NCI-H1092 (cell line): ENCODE results near the gene PCYOX1L.
"Not testable (repeated sequence)": the region's sequence is repeated elsewhere in the genome, so short reads cannot be mapped to it uniquely, and the experiment has no call there.

Experiments used
- DNase-seq: peaks from one replicate; lab custom pipeline; 2025; lab: John Stamatoyannopoulos, UW

Gene PCYOX1L

DNA sequence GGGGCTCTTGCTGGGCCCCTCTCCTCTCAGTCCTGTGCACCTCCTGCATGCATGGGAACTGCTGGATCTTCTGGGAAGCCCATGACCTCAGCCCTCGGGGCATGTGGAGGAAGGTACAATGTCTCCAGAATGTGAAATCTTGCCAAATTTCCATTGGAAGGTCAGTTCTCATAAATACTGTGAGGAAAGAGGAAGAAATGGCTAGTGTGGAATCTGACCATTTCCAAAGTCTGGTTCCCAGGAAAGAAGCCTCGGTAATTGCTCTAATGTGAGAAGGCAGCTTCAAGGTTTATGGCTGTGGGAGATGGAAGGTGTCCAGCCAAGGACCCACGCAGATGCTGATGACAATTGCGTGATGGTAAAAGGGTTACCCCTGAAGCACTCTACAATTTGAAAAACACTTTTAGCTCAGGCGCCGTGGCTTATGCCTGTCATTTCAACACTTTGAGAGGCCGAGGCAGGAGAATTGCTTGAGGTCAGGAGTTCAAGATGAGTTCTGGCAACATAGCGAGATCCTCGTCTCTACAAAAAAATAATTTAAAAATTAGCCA lies 29.3 kb downstream of the PCYOX1L start:
- no peak for DNase-seq

DNA sequence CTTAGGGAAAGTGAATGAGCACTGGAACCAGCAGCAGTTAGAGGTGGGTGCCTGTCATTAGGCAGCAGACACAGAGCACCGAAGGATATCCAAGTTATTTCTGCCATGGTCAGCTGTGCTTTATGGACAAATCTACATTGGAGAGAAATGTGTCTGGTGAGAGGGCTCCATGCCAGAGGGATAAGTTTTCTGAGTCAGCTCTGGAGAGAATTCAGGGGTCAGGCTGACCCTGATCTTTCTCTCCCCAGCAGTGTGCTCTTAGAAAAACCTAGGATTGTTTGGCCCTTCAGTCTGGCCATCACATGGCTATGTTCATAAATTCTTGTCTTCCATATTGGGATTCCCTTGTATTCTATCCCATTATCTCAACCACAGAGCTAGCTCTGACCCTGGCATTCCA lies 30.1 kb downstream of the PCYOX1L start:
- no peak for DNase-seq

DNA sequence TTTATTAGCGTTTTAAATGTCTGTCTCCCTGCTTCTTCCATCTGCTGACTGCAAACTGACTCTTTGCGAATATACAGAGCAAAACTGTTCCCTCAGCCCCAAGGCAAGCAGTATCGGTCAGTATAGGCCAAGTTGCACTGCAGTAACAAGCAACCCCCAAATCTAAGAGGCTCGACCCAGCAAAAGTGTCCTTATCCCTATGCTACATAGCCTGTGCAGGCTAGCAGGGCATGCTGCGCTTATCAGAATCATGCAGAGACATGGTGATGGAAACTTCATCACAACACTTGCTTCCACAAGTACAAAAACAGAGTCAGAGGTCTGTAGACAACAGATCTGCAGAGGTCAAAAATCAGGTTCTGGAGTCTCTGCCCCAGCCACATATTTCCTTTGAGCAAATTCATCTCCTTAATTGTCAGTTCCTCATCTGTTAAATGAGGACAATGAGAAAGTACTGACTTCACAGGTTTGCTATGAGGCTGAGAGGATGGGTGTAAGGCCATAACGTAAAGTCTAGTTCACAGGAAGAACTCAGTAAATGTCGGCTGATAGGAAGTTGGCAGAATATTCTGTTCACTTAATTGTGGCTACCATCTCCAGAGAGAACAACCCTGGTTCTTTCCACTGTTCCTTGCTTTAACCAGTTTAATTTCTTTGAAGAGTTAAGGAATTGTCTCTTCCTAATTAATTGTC lies 30.8 kb downstream of the PCYOX1L start:
- DNase-seq, result no peak

DNA sequence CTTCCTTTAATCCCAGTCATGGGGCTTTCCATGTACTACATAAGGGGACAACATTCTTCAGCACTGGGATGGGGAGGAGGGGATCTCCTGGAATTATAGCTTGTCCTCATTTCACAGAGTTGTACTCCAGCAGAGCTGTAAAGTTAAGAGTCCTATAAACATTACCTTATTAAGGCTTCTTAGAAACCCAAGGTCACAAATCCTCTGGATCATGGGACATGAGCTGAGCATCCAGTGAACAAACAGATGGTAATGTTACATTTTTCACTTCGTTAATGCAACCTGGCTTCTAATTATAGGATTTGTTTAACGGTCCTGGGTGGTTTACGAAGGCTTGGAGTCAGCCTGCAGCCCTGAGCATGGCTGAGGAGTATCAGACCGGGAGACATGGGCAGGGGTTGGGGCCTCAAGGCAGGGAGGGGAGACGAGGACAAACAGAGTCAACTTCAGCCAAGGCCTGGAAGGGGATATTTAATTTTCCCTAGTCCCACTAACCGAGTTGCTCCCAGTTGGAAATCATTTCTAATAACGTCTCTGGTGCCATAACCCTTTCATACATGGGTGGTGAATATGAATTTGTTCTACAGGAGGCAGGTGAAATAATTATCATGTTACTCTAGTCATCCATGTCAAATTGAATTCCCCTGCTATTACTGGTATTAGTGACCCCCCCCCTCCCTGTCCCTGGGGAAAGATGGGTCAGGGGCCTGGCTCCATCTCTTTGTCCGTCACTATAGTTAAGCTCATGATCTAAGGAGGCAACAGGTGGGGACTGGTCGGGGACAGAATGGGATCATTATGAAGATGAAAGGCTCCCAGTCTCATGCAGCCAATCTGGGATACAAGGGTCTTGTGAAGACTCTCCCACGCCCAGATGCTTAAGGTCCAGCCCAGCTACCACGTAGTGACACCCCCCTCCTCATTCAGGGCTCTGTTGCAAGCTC lies 32.0 kb downstream of the PCYOX1L start:
- no peak for DNase-seq

DNA sequence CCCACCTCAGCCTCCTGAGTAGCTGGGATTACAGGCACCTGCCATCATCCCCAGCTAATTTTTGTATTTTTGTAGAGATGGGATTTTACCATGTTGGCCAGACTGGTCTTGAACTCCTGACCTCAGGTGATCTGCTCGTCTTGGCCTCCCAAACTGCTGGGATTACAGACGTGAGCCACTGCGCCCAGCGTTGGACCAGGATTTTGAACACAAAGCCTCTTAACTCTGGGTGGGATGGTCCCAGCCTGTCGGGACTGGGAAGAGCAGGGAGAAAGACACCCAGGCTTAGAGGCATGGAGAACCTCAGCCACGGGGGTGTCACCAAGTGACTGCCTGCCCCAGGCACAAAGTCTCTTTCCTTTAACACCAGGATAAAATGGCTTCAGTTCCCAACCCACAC lies 33.2 kb downstream of the PCYOX1L start:
- not testable (repeated sequence) for DNase-seq

DNA sequence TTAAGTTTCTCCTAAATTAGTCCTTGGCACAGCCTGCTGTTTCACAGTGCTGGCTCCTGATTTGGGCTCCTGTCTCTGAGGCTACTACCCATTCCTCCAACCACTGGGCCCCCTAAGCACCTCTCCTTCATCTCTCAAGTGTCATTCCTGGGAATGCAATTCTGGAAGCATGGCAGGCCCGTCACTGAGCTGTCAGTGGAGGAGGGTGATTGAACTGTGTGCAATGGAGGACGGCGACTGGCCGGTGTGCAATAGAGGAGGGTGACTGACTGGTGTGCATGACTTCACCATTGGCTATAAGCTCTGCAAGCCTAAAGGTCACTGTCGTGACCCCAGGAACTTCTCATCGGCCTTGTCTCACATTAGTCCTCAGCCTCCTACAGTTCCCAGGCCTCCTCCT lies 33.7 kb downstream of the PCYOX1L start:
- no peak for DNase-seq

DNA sequence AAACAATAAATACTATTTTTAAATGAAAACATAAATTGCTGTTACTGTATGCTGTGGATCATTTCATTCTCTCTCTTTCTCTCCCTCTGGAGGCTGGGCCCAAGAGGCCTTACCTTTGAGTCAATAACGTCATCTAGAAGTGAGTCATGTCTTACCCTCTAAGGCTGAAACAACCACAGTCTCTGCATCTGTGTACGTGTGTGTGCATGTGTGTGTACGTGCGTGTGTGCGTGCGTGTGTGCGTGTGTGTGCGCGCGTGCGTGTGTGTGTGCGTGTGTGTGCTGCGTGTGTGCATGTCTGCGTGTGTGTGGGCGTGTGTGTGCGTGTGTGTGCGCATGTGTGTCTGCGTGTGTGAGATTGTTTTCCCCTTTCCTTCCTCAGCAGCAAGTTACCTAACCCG lies 34.9 kb downstream of the PCYOX1L start:
- no peak for DNase-seq

DNA sequence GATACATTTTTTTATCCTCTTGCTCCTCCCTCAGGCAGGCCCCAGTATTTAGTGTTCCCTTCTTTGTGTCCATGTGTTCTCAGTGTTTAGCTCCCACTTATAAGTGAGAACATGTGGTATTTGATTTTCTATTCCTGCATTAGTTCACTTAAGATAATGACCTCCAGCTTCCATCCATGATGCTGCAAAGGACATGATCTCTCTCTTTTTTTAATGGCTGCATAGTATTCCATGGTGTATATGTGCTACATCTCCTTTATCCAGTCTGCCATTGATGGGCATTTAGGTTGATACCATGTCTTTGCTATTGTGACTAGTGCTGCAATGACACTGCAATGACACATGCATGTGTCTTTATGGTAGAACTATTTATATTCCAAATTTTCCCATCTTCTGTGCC lies 37.1 kb downstream of the PCYOX1L start:
- not testable (repeated sequence) for DNase-seq

DNA sequence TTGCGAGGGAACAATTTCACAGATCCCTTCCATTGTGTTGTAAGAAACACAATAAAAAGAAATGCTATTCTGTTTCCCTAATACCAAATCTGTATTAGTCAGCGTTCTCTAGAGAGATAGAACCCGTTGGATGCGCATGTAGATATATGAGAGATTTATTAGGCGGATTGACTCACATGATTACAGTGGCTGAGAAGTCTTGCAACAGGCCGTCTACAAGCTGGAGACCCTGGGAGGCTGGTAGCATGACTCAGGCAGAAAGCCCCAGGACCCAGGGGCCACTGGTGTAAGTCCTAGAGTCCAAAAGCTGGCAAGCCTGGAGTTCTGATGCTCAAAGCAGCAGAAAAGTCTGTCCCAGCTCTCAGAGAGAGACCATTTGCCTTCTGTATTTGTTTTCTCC lies 39.7 kb downstream of the PCYOX1L start:
- no peak for DNase-seq

DNA sequence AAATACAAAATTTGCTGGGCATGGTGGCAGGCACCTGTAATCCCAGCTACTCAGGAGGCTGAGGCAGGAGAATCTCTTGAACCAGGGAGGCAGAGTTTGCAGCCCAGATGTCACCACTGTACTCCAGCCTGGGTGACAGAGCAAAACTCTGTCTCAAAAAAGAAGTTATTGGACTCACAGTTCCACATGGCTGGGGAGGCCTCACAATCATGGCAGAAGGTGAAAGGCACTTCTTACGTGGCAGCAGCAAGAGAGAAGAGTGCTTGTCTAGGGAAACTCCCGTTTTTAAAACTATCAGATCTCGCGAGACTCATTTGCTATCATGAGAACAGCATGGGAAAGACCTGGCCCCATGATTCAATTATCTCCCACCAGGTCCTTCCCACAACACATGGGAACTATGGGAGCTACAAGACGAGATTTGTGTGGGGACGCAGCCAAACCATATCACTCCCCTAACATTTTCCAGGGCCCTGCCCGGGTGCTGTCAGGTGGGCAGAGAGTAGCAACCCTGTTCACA lies 41.0 kb downstream of the PCYOX1L start:
- not testable (repeated sequence) for DNase-seq

DNA sequence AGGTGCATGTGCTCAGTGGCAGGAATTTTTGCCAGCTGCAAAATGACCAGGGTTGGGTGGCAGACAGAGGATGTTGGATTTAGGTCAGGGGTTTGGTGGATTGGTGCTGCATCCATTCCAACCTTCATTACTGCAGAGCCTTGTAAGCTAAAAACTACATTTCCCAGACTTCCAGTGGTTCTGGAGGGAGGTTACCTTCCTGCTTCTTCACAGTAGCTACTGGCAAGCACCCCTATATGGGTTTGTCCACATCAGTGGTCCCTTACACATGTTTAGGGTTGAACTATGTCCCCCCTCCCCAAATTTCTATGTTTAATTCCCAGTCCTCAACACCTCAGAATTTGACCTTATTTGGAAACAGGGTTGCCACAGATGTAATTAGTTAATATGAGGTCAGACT lies 41.9 kb downstream of the PCYOX1L start:
- DNase-seq, result no peak

DNA sequence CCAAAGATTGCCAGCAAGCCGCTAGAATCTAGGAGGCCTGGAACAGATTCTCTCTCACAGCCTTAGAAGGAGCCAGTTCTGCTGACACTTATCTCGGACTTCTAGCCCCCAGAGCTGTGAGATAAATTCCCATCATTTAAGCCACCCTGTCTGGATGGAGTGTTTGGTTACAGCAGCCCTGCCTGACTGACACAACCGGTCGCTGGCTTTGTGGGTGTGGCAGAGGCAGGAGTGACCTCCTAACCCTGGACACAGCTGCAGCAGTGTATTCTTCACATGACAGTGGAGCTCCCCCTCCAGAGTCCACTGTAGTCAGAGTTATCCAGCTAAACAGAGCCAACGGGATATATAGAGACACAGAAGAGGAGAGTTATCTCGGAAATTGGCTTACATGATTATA lies 42.5 kb downstream of the PCYOX1L start:
- no peak for DNase-seq

DNA sequence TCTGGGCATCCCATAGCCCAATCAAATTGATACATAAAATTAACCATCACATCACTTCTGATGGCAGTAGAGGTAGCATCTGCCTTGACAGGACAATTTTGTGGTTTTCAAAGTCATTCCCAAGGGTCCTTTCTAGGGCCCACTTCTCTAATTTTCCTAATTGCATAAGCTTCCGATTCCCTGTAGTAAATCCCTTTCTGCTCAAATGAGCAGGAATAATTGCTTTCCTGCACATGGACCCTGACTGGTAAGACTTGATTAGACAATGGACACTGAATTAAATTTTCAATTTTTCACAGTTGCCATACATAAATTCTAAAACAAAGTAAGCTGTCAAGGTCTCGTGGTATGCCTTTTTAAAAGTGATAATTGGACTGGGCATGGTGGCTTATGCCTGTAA lies 43.2 kb downstream of the PCYOX1L start:
- DNase-seq, result no peak

DNA sequence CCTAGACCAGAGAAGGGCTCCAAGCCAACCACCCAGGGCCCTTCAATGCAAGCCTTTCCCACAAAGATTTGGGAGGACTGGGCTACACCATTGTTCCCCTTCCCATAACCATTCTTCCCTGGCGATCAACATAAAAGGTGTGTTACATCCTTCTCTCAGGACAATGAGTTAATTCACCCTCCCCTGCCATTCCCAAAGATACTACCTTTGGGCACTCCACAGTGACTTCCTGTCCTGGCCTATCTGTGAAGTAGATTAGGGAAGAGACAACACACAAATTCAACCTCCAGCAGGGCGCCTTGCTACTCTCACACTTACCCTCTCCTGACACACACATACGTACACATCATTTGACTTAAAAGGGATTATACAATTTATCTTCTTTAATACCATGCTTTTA lies 44.4 kb downstream of the PCYOX1L start:
- no peak for DNase-seq

DNA sequence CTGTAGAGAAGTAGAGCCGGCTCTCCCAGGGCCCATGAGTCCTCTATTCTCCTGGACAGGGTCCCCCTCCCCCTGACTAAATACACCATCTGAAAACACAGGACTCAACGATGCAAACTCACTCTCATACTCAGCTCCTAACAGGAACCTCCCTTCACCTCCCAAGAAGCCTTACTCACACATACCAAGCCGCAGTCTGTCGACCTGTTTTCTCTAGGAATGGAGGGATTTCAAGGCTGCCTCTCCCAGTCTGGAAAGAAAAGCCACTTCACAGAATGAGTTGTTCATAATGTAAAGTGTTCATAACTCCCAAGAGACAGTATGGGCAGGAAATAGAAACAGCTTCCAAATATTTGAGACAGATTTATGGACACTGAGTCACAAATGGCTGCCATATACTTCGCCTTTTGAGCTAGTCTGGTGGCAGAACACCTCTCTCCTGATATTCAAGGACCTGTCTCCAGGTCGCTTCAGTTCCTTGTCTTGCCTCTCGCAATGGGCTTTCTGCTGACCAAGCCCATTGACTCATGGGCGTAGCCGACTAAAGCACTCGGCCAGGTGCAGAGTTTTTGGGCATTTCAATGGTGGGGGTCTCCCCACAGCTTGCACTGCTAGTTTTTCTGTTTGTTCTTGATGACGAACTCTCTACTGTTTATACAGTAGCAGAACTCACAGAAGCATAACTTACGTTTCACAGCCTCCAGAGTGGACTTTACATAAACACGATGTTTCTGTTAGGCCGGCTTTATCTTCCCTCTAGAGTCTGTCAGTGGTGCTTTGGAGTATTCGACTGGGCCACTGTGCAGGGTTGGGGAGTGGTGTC lies 46.3 kb downstream of the PCYOX1L start:
- no peak for DNase-seq

DNA sequence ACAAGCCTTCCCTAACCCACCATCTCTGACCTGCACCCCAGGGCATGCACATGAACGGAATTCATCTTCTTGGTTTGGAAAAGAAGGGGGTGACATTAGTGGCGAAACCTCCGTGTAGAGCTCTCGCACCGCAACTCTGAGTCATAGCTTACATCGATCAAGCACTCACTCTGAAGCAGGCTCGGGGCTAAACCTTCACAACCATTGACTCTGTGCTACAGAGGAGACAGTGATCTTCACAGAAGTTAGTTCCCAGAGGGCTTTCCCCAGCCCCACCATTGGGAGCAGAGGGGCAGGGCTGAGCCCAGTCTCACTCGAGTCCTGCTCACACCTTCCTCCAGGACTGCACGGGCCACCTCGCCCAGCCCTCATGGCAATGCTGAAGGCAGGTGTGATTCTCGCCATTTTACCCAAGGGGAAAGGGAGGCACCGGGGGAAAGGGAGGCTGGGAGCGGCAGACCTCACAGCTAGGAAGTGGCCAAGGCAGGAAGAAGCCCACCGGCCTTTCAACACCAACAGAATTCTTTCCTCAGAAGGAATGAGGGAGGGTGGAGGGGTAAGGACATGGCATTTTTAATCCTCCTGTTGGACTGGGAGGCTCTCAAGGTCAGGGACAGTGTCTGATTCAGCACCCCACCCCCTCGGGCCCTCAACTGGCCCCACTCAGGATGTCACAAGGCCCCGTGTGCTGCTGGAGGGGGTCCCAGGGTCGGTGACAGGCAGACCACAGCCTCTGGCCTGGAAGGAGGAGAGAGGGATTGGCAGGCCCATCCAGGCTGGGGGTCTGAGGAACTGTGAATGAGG lies 47.1 kb downstream of the PCYOX1L start:
- DNase-seq, result no peak

DNA sequence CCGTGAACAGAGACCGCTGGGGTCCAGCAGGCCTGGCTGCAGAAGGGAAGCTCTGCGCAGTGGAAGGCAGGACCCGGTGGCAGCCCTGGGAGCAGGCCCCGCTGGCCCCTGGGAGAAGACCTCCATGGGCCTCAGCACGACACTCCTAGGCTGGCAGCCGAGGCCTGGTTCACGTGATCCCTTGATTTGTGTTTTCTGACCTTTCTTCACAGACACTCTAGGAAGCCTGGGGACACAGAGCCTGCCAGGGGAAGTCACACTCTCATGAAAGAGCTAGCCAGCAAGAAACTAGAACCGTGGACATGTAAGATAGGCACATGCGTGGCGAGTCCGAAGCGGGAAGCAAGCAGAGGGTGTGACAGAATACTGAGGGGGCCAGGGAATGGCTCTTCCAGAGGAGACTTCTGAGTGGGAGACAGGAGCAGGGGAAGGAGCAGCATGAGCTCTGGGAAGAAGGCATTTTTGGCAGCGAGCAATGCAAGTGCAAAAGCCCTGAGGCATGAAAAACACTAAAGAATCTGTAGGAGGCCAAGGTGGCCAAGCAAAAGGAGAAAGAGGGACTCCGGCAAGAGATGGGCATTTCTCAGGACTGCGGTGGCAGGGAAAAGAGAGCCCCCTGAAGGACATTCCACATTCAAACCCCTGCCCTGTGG lies 47.8 kb downstream of the PCYOX1L start:
- DNase-seq, result no peak

DNA sequence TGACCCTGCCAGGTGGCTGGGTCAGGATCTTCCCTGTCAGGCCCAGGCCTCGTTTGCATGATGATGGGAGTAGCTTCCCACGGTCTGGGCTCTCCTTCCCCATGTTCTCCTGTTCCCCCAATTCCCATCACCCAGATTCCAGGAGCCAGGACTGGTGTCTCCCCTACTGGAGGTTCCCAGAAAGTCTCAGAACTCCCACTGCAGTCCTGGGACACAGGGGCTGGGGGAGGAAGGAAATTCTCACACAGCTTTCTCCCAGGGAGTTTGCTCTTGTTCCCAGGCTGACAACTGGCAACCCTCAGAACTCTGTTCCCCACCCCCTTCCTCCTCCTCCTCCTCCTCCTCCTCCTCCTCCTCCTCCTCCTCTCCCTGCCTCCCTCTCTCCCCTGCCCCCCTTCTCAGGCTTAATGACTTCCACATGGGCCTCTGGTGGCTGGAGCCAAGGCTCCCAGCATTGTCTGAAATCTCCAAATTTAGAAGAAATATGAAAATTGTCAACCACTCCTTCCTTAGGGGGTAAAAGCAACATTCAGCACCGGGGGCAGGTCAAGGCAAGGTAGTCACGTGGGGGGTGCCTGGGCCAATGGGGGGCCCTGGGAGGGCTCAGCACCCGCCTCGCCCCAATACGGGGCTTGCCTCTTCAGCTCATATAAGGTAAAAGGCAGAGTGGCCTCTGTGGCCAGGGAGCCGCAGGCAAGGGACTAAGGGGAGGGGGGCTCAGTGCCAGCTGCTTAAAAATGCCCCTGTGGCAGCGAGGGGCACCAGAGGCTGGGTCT lies 48.5 kb downstream of the PCYOX1L start:
- no peak for DNase-seq

DNA sequence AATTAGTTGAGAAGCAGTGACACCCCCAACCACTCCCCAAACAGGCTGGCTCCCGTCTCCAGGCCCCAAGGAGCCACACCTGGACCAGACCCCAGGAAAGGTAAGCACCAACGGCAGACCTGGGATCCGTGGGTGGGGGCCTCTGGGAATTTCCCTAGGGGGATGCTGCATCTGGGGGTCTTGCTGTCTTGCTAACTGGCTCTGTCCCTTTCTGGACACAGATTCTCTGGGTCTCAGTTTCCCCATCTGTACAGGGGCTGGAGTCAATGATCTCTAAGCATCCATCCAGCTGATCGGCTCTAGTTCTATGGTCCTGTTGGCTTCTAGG lies 49.1 kb downstream of the PCYOX1L start:
- no peak for DNase-seq
